GM12891 (cell line): ENCODE measurements around the gene POLR2H.

Experiments used
- PAX5 ChIP-seq: IDR thresholded peaks from 2 replicates; pipeline ENCODE4 v1.6.1; 2011; ENCODE audit warnings: low read length, moderate library complexity, mild to moderate bottlenecking; ENCODE audit not compliant: insufficient read depth, severe bottlenecking
- POLR2A ChIP-seq: IDR thresholded peaks from 2 replicates; pipeline ENCODE4 v1.6.1; 2011; ENCODE audit warnings: low read depth, low read length, control low read depth
- POLR2AphosphoS5 ChIP-seq: IDR thresholded peaks from 2 replicates; pipeline ENCODE4 v1.6.1; 2011; ENCODE audit warnings: low read depth, low read length, control low read depth
- SPI1 ChIP-seq: IDR thresholded peaks from 2 replicates; pipeline ENCODE4 v1.6.1; 2011; ENCODE audit warnings: low read depth, low read length, control low read depth
- TAF1 ChIP-seq: IDR thresholded peaks from 2 replicates; pipeline ENCODE4 v1.6.1; 2011; ENCODE audit warnings: low read depth, low read length, control low read depth

GRCh38 chr3:184355261-184356040, 6.1 kb upstream of the POLR2H start:
- TF ChIP-seq PAX5 = no peak
- no peak for TF ChIP-seq POLR2A
- no peak for TF ChIP-seq TAF1
- no peak for TF ChIP-seq POLR2AphosphoS5
- TF ChIP-seq SPI1 = no peak
